Upper lobe of left lung (tissue), 6 donors: ENCODE results near the gene ADAM17. TPM values are rescaled to one million over a fixed set of nuclear protein-coding genes. Genes with fewer than 3 reads are reported as not detected.

Experiments used
- ATAC-seq, 2 donors: fragments of 200-7000 bp; cut with Tn5 transposase; one replicate each; pipeline ENCODE4 v1.9.1; 2022; ENCODE audit warnings: mild to moderate bottlenecking in 2 of 2, moderate library complexity in 2 of 2; ENCODE audit not compliant: low FRiP score in 2 of 2
- DNase-seq, 2 donors: peaks; one replicate each; pipeline ENCODE4 v3.0.0-alpha.2; 2019 to 2020
- H3K27ac ChIP-seq, 4 donors: fragments of 200-600 bp; sonication (generic); one replicate each; pipeline ENCODE4 v1.5.1; 2016 to 2019
- H3K27me3 ChIP-seq, 4 donors: fragments of 200-600 bp; sonication (generic); one replicate each; pipeline ENCODE4 v1.5.1; 2017 to 2019
- H3K36me3 ChIP-seq, 4 donors: fragments of 200-600 bp; sonication (generic); one replicate each; pipeline ENCODE4 v1.5.1; 2016 to 2019
- H3K4me1 ChIP-seq, 4 donors: fragments of 200-600 bp; sonication (generic); one replicate each; pipeline ENCODE4 v1.5.1; 2018 to 2019
- H3K4me3 ChIP-seq, 4 donors: fragments of 200-600 bp; sonication (generic); one replicate each; pipeline ENCODE4 v1.5.1; 2017 to 2019; ENCODE audit warnings: mild to moderate bottlenecking in 2 of 4, moderate library complexity in 1 of 4
- H3K9me3 ChIP-seq, 4 donors: fragments of 200-600 bp; sonication (generic); one replicate each; pipeline ENCODE4 v1.5.1; 2018 to 2019
- CTCF ChIP-seq, 6 experiments: fragments of 450-650 bp in 4 of 6; fragments of 200-600 bp in 2 of 6; sonication (generic) in 2 of 6; IDR thresholded peaks; one replicate each; pipeline ENCODE4 v1.5.1; 2016 to 2019; ENCODE audit warnings: antibody characterized with exemption in 6 of 6
- EP300 ChIP-seq, 4 donors: sonication (generic); formaldehyde crosslinking; IDR thresholded peaks; one replicate each; pipeline ENCODE4 v1.5.1; 2017; ENCODE audit warnings: antibody characterized with exemption in 4 of 4, control low read depth in 2 of 4
- POLR2A ChIP-seq, 4 donors: fragments of 450-650 bp; IDR thresholded peaks; one replicate each; pipeline ENCODE4 v1.5.1; 2016 to 2017; ENCODE audit warnings: antibody characterized with exemption in 4 of 4, mild to moderate bottlenecking in 2 of 4
- POLR2AphosphoS5 ChIP-seq, 2 donors: sonication (generic); formaldehyde crosslinking; IDR thresholded peaks; one replicate each; pipeline ENCODE4 v1.5.1; 2017; ENCODE audit warnings: antibody characterized with exemption in 2 of 2
- WGBS, 2 donors: methylation state at CpG; one replicate each; pipeline ENCODE4 v1.1.5; 2017 to 2018; 5-methylcytosine and 5-hydroxymethylcytosine counted together
- total RNA-seq, 6 donors: library from RNA; depleted of rRNA in 4 of 6; stranded (reverse); fragments of >200 nt in 4 of 6; gene quantifications; one replicate each; pipeline versions ENCODE4 v1.1.0 to v1.2.1, GENCODE V29; 2016 to 2021
- donor health status: DM: no; HTN: no; CAD: no; lungs with moderate emphysema.
- donor health status: DM: no; HTN: yes; CAD: no; lungs with severe emphysema.

Gene ADAM17
- total RNA-seq, 6 donors from 2014 or later: 59.7 to 71.0 (median 66.3) TPM

GRCh38 chr2:9543557-9543956, 12.1 kb downstream of the ADAM17 start:
- ATAC-seq (no peak), DNase-seq (no peak)
- Histone ChIP-seq H3K36me3 (peaks cover 0 to 19% (median 2%) of the 10 kb centered on the region in 4 donors), H3K4me1 (peaks cover 22 to 45% (median 31%) of the 10 kb centered on the region in 4 donors), H3K9me3 (no peaks in the 10 kb centered on the region), H3K27me3 (no peaks in the 10 kb centered on the region), H3K27ac (no peak overlapping the region), H3K4me3 (no peak overlapping the region)
- 49 to 56% methylated on average over 1 of the region's 1 CpG for WGBS, 2 donors
- no peak for TF ChIP-seq POLR2AphosphoS5 (IDR thresholded peaks at IDR 0.05)
- TF ChIP-seq EP300 (IDR thresholded peaks at IDR 0.05): no peak
- TF ChIP-seq CTCF (IDR thresholded peaks at IDR 0.05): no peak
- no peak for TF ChIP-seq POLR2A (IDR thresholded peaks at IDR 0.05)

- H3K4me3 ChIP-seq: no peak overlapping the region
- peaks cover 0 to 27% (median 2%) of the 10 kb centered on the region in 4 donors for H3K36me3 ChIP-seq
- no peak for DNase-seq
- TF ChIP-seq CTCF (IDR thresholded peaks at IDR 0.05) (no peak), EP300 (IDR thresholded peaks at IDR 0.05) (peak in 1 of 4 donors; percentile 1), POLR2AphosphoS5 (IDR thresholded peaks at IDR 0.05) (no peak), POLR2A (IDR thresholded peaks at IDR 0.05) (no peak)
- WGBS, 2 donors: 50 to 57% methylated on average over 5 of the region's 5 CpGs
- H3K4me1 ChIP-seq: peaks cover 12 to 24% (median 15%) of the 10 kb centered on the region in 4 donors
- H3K27me3 ChIP-seq: no peaks in the 10 kb centered on the region
- peak overlapping the region; percentile 46 to 67 (median 59) for H3K27ac ChIP-seq
- peak in 1 of 2 donors; percentile 68 for ATAC-seq
- no peaks in the 10 kb centered on the region for H3K9me3 ChIP-seq
These were observed 16.1 kb downstream of the ADAM17 start for GRCh38 chr2:9539531-9539930.

GRCh38 chr2:9538000-9538507, 17.6 kb downstream of the ADAM17 start:
- TF ChIP-seq POLR2A (IDR thresholded peaks at IDR 0.05) (no peak), POLR2AphosphoS5 (IDR thresholded peaks at IDR 0.05) (peak in 1 of 2 donors; percentile 17), EP300 (IDR thresholded peaks at IDR 0.05) (peak in 2 of 4 donors; percentile 7 to 21)
- Histone ChIP-seq H3K4me3 (no peak overlapping the region), H3K9me3 (no peaks in the 10 kb centered on the region), H3K36me3 (peaks cover 0 to 42% (median 4%) of the 10 kb centered on the region in 4 donors), H3K4me1 (peaks cover 0 to 16% (median 11%) of the 10 kb centered on the region in 4 donors), H3K27me3 (no peaks in the 10 kb centered on the region), H3K27ac (peak overlapping the region; percentile 52 to 67 (median 66))
- peak in 1 of 2 donors; percentile 83 for ATAC-seq
- WGBS, 2 donors: 41 to 43% methylated on average over 2 of the region's 2 CpGs
- no peak for DNase-seq

GRCh38 chr2:9536504-9536903, 19.1 kb downstream of the ADAM17 start:
- ATAC-seq (no peak), DNase-seq (no peak)
- no peak overlapping the region for H3K27ac ChIP-seq
- 92% methylated on average over 6 of the region's 6 CpGs for WGBS, 2 donors
- H3K4me3 ChIP-seq: no peak overlapping the region
- H3K27me3 ChIP-seq: no peaks in the 10 kb centered on the region
- no peaks in the 10 kb centered on the region for H3K9me3 ChIP-seq
- TF ChIP-seq EP300 (IDR thresholded peaks at IDR 0.05) (no peak), CTCF (IDR thresholded peaks at IDR 0.05) (no peak)
- peaks cover 0 to 43% (median 10%) of the 10 kb centered on the region in 4 donors for H3K36me3 ChIP-seq
- peaks cover 0 to 16% (median 11%) of the 10 kb centered on the region in 4 donors for H3K4me1 ChIP-seq

GRCh38 chr2:9535177-9535576, 20.5 kb downstream of the ADAM17 start:
- Histone ChIP-seq H3K9me3 (no peaks in the 10 kb centered on the region), H3K4me3 (no peak overlapping the region), H3K36me3 (peaks cover 0 to 38% (median 9%) of the 10 kb centered on the region in 4 donors), H3K27me3 (no peaks in the 10 kb centered on the region), H3K27ac (no peak overlapping the region), H3K4me1 (peaks cover 0 to 14% (median 11%) of the 10 kb centered on the region in 4 donors)
- WGBS, 2 donors: 44 to 57% methylated on average over 1 of the region's 1 CpG
- ATAC-seq (no peak), DNase-seq (no peak)
- TF ChIP-seq POLR2A (IDR thresholded peaks at IDR 0.05): no peak
- no peak for TF ChIP-seq POLR2AphosphoS5 (IDR thresholded peaks at IDR 0.05)
- no peak for TF ChIP-seq CTCF (IDR thresholded peaks at IDR 0.05)
- no peak for TF ChIP-seq EP300 (IDR thresholded peaks at IDR 0.05)
